ENCODE measurements around the gene MORN1.

Gene MORN1

DNA sequence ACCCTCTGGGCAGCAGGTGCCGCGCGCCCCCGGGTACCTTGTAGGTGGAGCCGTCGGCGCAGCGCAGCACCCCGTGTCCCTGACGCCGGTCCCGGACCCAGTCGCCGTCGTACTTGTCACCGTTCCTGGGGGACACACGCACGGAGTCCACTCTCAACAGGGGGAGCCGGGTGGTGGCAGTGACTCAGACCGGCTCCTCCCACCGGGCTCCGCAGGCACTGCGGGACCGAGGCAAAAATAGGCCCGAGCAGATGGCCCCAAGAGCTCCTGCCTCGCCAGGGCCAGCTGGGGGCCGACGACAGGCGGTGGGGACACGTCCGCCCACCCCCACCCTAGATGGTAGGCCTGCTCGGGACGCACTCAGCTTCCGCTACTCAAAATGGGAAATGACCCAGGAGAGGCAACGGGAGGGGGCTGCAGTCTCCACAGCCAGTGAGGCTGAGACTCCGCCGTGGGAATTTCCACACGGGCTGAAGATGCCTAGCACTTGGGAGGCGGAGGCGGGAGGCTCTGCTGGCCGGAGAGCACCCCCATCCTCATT lies 6.3 kb downstream of the MORN1 start:
- no peak for DNase-seq (ENCODE audit: low read depth)

DNA sequence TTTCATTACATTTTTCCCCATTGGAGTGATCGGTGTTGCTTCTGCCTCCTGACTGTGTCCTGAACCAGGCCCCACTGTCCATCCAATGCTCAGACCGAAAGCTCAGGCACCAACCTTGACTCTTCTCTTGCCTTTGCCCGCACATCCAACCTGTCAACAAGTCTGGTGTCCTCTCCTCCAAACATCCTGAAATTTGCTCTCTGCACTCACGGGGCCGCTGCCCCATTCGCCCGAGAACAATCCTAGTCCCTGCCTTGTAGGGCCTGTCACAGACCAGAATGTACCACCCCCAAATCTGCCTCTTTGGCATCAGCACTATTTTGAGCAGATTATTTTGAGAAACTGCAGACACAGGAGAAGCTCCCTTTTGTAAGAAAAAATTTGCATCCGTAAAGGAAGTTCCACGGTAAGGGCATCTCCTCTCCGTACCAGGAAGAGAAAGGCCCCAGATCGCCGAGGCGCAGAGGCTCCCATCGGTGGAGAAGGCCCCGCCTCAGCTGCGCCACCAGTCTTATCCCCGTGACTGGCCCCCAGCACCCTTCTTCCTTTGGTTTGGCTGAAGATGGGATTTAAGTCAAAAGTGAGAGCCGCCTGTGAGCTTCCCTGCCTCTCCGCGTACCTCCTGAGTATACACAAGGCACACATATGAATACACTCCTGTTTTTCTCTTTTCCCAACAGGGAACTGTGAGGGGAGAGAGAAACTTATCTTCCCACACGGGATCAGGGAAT lies 7.1 kb downstream of the MORN1 start:
- no peak for DNase-seq (ENCODE audit: low read depth)

DNA sequence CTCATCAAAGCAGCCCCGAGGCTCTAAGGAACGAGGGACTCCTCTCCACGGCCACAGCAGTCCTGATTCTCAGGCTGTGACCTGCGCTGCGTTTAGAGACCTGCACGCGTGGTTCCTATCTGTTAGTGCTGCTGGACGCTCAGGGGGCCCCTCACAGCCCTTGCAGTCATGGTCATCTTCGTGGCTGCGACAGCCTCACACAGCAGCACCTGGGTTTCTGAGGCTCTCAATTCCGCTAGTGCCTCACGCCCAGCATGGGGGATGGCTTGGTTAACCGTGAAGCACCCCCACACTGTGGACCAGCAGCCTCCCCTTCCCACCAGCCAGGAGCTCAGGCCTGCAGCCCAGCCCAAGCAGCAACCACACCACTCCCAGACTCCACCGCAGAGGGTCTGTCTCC lies 7.8 kb downstream of the MORN1 start:
- no peak for DNase-seq (ENCODE audit: low read depth)

DNA sequence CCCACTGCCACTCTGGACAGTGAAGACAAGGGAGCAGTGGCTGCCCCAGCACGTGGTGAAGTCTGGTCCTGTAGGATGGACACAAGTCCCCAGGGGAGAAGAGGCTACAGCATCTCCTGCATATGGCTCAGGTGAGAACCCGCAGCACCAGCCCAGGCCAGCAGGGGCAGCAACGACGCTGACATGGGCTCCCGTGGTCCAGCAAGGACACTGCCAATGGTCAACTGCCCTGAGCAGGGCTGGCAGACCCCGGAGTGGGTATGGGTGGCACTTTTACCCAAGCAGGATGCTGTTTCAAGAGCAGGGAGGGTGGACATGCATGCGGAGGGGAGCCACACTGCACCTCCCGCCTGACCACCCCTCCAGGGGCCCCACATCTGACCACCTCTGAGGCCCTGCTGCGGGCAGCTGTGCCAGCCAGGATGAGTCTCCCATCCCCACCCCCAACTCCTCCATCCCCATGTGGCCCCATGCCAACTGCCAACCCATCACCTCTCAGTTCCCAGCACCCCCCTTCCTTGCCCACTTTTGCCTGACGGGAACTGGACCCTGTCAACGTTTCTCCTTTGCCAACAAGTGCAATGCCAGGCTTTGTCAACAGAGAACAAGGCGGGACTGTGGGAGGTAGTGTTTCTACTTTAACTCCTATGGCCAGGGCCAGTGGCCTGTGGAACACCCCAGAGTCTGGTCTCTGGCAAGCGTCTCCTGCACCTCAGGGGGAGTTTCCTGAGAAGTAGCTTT lies 8.6 kb downstream of the MORN1 start:
- DNase-seq (ENCODE audit: low read depth), result peak; percentile 6

DNA sequence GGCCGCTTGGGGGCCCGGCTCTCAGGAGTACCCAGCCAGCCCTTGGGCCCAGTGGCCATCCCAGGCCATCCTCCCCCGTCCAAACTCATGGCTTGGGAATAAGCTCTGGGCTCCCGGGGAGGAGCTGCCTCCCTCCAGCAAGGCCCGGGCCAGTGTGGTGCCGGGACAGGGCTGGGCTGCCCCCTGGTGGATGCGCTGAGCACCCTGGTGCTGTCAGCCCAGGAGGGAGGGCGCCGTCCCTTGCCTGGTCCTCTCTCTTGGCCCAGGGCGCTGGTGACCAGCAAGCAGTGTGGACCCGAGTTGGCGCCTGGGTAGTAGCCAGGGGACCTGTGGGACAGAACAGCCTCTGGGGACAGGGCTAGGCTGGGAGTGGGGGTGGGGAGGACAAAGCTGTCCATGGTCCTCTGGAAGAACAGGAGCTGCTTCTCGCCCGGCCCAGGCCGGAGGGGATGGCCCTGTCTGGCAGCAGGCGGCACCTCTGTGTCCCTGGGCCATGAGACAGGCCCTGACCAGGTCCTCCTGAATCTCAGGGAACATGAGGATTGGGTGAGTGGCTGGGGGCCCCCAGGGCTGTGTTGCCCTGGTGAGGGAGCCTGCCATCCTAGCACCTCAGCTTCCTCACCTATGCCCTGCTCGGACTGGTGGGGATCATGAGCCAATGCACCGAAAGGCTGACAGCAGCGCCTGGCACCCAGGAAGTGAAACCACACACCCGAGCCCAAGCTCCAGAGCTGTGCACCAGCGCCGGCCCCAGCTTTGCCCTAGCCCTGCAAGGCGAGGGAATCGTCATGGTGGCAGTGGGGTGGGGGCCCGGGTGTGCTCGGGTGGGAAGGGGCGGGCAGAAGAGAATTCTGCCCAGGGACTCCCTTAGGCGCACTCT lies 9.4 kb downstream of the MORN1 start:
- peak; percentile 63 for DNase-seq (ENCODE audit: low read depth)

DNA sequence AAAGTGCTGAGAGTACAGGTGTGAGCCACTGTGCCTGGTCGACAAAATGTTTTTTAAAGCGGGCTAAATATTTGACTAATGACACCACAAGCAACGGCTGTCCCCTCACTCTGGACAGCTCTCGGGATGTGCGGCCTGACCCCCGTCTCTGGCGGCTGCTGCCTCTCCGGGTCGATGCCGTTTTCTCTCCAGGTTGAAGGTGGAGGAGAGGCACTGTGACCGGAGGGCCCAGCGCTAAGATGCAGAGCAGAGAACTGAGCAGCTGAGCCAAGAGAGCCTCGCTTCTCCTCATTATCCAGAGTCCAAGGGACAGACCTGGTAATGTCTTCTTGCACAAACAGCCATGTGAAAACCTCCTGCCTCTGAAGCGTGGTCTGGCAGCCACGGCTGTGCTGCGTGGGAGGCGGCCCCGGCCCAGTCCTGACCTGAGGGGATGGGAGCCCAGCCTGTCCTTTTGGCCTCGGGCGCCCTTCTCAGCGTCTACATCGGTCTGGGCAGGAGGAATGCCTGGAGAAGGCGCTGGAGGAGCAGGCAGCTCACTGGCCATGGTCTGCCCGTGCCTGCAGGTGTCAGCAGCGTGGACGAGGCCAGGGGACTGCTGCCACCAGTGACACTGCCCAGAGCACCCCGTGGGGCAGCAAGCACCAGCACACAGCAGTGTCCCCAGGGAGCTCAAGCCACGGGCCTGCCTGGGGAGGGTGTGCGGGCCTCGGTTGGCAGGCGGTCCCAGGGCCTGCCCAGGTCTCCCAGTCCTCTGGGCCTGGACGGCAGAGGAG lies 10.3 kb downstream of the MORN1 start:
- no peak for DNase-seq (ENCODE audit: low read depth)

DNA sequence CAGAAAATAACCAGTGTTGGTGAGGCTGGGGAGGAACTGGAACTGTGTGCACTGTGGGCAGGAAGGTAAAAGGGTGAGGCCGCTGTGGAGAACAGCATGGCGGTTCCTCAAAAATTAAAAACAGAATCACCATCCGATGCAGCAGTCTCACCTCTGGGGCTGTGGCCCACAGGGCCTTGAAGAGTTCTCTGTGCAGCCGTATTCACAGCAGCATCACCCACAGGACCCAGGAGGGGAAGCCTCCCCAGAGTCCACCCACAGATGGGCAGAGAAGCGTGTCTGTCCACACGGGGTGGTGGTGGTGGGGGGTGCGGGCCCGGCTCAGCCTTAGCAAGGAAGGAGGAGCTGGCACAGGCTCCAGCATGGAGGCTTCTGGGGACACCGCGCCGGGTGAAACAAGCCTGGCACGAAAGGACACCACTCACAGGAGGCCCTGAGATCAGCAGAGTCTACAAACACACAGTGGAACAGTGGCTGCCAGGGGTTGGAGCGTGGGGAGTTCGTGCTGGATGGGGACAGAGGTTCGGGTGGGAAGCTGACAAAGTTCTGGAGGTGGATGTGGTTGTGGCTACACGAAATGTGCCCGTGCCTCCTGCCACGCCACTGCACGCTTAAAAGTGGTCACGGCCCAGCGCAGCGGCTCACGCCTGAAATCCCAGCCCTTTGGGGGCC lies 11.5 kb downstream of the MORN1 start:
- no peak for DNase-seq (ENCODE audit: low read depth)

DNA sequence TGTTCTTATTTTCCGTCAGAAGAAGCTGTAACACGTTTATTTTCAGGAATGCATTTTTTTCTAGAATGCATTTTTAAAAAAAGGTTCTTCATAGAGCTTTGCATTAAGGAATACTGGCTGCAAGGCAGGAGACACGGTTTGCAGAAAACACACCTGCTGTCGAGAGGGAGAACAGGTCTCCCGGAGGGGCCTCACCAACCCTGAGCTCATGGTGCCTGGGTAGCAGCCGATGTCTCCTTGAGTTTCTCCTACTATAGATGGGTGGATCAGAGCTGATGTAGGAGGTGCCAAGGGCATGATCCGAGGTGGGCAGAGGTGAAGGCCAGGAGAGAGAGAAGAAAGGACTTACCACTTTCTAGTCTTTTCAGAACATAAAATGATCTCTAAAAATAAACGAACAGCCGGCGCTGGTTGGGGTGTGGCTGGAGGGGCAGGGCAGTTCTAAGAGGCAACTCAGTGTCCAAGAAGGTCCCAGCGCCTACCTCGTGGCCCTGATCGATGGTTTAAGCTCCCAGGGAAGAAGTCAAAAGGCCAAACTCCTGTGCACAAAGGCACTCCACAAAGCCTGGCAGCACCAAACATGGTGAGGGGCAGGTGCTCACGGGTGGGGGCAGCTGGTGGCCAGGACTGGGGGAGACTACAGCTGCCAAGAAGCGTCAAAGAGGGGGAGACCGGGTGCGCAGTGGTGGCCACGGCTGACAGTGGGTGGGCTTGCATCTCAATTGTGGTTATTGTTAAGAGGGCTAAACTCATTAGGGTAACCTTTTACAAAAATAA lies 12.2 kb downstream of the MORN1 start:
- no peak for DNase-seq (ENCODE audit: low read depth)

DNA sequence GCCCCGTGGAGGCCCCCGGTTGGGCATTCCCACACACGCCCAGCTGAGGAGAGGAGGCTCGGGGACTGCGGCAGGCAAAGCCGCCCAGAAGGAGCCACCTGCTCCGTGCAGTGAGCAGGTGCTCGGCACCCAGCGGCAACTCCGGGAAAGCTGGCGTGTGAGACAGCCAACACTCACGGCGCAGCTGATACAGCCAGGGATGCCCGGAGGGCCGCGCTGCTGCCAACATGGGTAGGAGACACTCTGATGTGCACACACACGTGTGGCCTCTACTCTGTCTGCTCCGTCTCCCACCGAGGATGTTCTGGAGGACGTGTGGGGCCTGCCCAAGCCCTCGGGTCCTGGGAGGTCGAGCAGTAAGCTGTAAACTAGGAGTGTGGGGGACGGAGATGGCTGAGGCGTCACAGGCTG lies 12.9 kb downstream of the MORN1 start:
- no peak for DNase-seq (ENCODE audit: low read depth)

DNA sequence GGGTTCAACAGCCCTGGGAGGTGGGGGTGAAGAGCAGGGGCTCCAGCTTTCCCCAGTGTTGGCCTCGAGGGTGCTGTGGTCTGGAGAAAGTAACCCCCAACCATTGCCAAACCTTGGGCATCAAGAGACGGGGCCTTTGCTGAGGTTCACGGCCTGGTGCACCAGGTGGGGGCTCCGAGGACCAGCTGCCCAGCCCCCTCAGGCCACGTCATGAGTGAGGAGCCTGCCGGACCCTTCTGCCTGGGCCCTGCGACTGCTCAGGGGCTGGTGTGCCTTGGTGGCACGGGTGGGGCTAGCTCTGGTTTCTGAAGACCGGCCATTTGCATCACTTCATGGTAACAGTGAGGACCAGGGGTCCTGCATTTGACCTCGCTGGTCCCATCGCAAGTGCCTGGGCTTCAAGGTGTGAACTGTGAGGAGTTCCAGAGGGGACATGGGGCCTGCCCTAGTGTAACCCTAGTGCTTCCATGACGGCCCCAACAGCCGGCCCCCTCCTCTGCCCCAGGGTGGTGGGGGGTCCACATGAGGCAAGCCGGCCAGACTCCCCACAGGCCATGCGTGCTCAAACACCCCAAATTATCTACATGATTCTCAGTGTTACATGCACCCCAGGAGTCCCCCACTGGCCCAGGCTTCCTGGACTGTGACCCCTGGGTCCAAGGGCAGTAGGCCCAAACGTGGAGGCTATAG lies 13.5 kb downstream of the MORN1 start:
- DNase-seq (ENCODE audit: low read depth), result no peak

DNA sequence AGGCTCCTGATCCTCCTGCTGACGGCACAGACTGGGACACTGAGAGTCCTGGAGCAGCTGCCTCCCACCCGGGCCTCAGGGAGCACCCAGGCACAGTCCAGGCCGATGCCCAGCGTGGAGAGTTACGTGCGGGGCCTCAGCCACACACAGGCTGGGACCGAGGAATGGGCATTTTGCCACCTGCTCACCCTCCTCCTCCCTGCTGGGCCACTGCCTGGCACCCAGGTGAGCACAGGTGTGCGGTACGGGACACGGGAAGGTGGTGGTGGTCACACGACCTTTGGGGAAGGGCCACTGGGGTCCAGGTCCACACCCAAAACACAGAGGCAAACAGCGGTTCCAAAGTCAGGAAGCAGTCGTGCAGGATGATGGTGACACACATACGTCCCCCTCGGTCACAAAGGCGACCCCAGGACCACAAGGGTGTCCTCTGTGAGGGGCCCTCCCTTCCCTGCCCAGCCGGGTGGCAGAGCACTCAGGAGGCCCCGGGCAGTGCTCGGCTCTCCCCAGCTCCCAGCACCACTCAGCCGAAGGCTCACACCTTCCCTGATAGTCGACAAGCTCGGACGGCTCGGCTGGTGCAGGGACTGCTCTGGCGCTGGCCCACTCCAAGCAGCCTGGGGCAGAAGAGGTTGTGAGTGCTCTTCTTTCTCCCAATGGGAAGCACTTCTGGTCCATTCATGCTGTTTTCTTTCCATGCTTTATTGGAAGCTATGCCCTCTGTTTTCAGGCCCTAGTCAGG lies 14.3 kb downstream of the MORN1 start:
- DNase-seq (ENCODE audit: low read depth), result no peak

DNA sequence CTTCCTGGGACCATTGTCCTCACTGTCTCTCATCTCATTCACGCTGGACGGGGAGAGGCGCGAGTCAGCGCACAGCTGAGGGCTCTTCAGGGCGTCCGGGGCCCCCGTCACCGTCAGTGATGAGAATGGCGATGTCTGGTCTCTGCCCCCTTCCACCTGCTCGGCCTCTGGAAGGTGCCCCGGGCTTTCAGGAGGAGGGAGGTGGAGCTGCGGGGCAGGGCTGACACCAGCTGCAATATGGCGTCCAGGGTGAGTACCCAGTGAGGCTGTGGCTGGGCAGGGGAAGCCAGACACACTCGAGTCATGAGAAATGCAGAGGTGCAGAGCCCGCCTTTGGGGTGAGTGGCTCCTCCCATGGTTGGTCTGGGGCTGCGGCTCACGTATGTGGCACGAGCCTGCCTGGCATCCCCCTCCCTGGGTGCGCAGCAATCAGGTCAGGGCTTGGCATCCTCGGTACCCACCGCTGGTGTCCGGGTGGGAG lies 15.1 kb downstream of the MORN1 start:
- no peak for DNase-seq (ENCODE audit: low read depth)

DNA sequence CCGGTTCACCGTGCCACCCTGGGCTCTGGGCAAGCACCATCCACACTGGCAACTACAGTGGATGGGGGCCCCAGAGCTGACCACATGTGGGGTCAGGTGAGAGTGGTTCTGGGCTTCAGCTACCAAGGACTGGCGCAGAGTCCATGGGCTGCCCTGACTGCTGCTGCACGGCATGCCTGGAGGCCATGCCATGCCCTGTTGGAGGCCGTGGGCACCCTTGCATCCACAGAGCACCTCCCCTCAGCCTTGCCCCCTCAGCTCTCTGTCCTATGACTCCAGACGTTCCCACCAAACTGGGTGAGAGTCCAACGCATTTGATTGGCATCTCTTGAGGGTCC lies 15.5 kb downstream of the MORN1 start:
- DNase-seq (ENCODE audit: low read depth), result no peak

DNA sequence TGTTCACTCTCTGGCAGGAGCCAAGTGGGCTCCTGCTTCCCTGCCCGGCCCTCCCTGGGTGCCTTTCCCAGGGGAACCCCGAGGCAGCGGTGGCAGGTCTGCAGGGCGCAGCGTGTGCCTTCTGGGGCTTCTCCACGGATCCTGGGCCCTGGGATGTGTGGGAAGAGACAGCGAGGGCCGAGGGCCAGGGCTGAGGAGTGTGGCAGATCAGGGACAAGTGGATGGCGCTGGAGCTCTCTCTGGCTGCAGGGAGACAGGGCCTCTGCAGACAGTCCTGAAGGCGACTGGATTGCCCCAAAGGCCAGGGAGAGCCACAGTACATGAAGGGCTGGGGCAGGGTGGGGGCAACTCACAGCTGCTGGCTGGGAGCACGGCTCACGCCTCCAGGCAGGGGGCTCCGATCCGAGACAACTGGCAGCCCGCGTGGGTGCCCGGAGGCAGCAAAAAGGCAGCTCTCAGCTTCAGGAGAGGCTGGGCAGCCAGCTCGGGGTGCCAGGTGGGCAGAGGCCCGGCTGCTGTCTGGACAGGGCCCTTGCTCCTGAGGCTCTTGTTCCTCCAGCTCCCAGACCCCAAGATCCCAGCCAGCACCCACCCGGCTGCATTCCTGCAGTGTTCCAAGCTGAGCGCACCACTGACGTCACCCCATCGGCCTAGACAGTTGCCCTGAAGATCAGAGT lies 16.0 kb downstream of the MORN1 start:
- DNase-seq (ENCODE audit: low read depth), result no peak

DNA sequence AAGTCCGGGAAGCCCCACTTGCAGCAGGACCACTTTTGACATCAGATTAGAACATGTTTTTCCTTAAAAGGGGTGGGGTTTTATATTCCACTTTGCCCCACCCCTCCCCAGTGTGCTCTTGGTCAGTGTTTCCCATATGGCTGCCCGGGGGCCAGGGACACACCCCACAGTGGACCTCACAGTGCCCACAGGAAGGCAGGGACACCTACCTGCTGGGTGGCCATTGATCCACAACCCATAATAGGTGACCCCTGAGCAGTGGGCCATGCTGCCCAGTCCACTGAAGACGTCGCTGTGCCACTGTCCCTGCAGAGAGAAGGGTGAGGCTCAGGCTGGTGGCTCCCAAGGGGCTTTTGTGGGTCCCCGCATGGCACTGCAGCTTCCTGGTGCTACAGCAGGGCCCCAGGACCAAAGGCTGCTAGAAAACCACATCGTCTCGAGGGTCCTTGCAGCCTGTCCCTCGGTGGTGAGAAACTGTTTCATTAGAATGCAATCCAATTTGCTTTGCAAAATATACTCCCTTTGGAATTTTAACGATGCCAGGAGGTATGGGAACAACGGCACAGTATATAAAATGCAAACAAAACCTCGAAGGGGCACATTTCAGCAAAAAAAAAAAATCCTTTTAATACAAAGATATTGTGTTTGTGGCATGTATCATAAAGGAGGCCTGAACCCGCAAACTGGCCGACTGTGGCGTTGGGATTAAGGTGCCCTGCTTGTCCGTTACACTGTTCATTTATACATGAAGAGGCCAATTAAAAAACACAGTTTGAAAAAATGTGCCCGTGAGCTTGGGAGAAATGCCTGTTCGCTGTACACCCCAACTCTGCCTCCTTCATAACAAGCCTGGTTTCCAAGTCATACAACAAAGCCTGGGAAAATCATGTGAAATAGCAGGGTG lies 16.9 kb downstream of the MORN1 start:
- no peak for DNase-seq (ENCODE audit: low read depth)

DNA sequence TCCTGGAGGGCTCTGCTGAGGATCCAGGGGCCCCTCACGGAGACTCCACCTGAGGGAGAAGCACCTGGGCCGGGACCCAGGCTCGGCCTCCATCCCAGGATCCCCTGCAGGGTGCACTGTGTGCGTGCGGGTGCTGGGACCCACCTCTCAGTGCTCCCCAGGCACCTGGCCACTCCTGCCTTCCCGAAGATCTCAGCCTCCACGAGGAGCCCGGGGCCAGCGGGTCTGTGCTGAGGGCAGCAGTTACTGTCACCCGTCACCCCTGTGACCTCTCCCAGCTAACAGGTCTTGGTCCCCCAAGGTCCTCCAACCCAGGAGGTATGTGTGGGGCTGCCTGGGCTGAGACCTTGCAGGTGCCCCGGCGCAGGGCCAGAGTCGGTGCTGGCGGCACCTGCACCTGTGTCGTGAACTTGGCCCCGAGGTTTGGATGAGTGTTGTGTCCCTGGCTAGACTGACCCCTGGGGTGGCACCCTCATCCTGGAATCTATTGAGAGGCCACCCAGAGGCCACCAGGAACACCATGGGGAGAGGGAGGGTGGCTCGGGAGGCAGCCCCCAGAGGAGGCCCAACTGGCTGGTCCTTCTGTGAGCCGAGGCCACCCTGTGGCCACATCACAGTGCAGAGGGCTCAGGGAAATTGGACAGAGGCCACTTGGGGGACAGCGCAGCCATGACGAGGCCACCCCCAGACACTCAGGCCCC lies 17.7 kb downstream of the MORN1 start:
- no peak for DNase-seq (ENCODE audit: low read depth)
